Epithelial cell of esophagus (primary cell): ENCODE measurements around the gene MACROD2.

ENCODE experiments used
- DNase-seq: peaks from one replicate; pipeline ENCODE4 v3.0.0; 2010; ENCODE audit warnings: low read depth
- H3K4me3 ChIP-seq: 2 replicates; pipeline ENCODE4 v1.5.1; 2011; ENCODE audit warnings: mild to moderate bottlenecking, low read length, control low read depth
- TF ChIP-seq, protein P1 (sequence below): IDR thresholded peaks from 2 replicates; pipeline ENCODE4 v1.5.1; 2011; ENCODE audit warnings: low read depth, mild to moderate bottlenecking, low read length, control low read depth, inconsistent platforms; ENCODE audit not compliant: insufficient read depth; ENCODE audit errors: missing control alignments

MACROD2 gene

GRCh38 chr20:14906908-14907434, 911.7 kb downstream of the MACROD2 start:
- TF ChIP-seq, protein P1, sequence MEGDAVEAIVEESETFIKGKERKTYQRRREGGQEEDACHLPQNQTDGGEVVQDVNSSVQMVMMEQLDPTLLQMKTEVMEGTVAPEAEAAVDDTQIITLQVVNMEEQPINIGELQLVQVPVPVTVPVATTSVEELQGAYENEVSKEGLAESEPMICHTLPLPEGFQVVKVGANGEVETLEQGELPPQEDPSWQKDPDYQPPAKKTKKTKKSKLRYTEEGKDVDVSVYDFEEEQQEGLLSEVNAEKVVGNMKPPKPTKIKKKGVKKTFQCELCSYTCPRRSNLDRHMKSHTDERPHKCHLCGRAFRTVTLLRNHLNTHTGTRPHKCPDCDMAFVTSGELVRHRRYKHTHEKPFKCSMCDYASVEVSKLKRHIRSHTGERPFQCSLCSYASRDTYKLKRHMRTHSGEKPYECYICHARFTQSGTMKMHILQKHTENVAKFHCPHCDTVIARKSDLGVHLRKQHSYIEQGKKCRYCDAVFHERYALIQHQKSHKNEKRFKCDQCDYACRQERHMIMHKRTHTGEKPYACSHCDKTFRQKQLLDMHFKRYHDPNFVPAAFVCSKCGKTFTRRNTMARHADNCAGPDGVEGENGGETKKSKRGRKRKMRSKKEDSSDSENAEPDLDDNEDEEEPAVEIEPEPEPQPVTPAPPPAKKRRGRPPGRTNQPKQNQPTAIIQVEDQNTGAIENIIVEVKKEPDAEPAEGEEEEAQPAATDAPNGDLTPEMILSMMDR, result no peak

GRCh38 chr20:14910126-14910525, 914.8 kb downstream of the MACROD2 start:
- DNase-seq, result no peak
- TF ChIP-seq, protein P1, result no peak
- no peak overlapping the region for H3K4me3 ChIP-seq

More at GRCh38 chr20:14906908-14907434, 911.7 kb downstream of the MACROD2 start:
- H3K4me3 ChIP-seq, result no peak overlapping the region
- no peak for DNase-seq

GRCh38 chr20:14913896-14914620, 918.7 kb downstream of the MACROD2 start:
- TF ChIP-seq, protein P1, result no peak
- H3K4me3 ChIP-seq, result no peak overlapping the region
- DNase-seq, result no peak

GRCh38 chr20:14914633-14915032, 919.3 kb downstream of the MACROD2 start:
- TF ChIP-seq, protein P1, result no peak
- no peak for DNase-seq
- H3K4me3 ChIP-seq, result no peak overlapping the region

DNA sequence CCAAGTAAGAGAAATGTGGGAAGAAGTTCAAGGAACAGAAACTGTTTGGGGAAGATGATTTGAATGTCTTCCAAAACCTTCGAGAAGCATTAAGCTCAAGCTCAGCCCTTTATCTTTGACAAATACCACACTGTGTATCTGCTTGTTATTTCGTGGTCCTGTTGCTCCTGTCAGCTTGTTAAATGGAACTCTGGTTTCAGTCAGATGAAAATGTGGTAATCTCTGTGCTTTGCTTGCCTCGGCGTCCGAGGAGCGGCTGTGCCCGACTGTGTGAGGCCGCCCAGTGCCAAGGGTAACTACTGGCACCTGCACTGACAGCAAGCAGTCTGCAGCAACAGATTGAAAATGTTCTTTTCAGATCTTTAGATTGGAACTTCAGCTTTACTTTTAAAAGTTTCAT, 920.0 kb downstream of the MACROD2 start:
- TF ChIP-seq, protein P1, result no peak
- no peak for DNase-seq
- no peak overlapping the region for H3K4me3 ChIP-seq

- TF ChIP-seq, protein P1, result no peak
- H3K4me3 ChIP-seq, result no peak overlapping the region
- DNase-seq, result no peak
These were observed 921.1 kb downstream of the MACROD2 start for GRCh38 chr20:14916360-14916920.

DNA sequence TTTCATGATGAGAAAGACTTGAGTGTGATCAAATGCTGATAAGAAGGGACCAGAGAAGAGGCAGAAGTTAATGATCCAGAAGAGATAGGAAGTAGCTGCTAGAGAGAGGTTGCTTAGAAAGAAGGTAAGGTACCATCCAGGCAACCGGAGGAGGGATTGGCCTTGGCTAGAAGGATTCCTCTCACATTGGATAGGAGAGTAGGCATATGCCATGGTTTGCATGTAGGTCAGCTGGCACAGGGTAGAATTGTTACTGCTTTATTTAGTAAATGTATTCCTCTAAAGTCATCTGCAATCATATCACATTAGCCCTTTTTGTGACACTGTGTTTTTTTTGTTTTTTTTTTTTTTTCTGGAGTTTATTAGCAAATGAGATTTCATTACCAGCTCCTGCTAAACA, 923.0 kb downstream of the MACROD2 start:
- TF ChIP-seq, protein P1, result no peak
- no peak overlapping the region for H3K4me3 ChIP-seq
- no peak for DNase-seq
